Measurements from ENCODE around the gene ZNF831.

DNA sequence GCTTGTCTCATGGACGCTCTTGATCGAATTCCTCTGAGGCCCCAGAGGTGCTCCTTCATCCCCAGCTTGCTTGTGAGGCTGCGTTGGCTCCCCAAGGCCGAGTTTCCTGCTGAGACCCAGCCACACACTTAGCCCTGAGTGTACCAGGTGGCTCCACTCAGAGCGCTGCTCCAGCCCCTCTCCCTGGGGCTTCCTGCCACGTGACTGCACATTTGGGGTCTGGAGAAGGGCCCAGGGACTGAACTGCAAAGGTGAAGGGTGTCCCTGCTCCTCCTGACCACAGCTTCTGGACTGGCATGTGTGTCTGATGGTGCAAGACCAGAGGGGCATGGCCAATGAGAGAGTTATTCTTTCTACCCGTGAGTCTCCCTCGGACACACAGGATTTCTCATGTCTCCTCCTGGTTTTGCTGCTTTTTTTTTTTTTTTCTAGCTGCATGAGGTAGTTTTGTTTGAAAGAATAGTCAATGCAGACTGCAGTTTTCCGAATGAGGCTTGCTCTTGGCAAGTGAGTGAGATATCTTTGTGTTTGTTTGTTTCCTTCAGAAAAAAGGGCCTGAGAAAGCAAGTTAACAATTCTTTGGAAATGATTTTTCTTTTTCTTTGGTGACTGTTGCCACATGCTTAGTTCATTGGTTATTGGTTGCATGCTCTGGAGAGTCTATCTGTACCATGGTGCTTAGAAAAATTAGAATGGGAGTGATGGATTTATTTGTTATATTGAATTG, 3.1 kb upstream of the ZNF831 start:
- TF ChIP-seq POLR2AphosphoS5 (IDR thresholded peaks at IDR 0.05), result no peak
- TF ChIP-seq, protein P1, sequence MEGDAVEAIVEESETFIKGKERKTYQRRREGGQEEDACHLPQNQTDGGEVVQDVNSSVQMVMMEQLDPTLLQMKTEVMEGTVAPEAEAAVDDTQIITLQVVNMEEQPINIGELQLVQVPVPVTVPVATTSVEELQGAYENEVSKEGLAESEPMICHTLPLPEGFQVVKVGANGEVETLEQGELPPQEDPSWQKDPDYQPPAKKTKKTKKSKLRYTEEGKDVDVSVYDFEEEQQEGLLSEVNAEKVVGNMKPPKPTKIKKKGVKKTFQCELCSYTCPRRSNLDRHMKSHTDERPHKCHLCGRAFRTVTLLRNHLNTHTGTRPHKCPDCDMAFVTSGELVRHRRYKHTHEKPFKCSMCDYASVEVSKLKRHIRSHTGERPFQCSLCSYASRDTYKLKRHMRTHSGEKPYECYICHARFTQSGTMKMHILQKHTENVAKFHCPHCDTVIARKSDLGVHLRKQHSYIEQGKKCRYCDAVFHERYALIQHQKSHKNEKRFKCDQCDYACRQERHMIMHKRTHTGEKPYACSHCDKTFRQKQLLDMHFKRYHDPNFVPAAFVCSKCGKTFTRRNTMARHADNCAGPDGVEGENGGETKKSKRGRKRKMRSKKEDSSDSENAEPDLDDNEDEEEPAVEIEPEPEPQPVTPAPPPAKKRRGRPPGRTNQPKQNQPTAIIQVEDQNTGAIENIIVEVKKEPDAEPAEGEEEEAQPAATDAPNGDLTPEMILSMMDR (IDR thresholded peaks at IDR 0.05), result no peak

Data from suprapubic skin (tissue), 3 donors.